GM21528 (cell line): ENCODE results near the gene SPINK8.
"Not testable (repeated sequence)": the region's sequence is repeated elsewhere in the genome, so short reads cannot be mapped to it uniquely, and the experiment has no call there.

Source experiments
- ATAC-seq: cut with Tn5 transposase; IDR thresholded peaks from one replicate; pipeline ENCODE4 v1.9.1; 2021; ENCODE audit warnings: mild to moderate bottlenecking, moderate library complexity; ENCODE audit not compliant: unreplicated experiment, low FRiP score

The SPINK8 gene

DNA sequence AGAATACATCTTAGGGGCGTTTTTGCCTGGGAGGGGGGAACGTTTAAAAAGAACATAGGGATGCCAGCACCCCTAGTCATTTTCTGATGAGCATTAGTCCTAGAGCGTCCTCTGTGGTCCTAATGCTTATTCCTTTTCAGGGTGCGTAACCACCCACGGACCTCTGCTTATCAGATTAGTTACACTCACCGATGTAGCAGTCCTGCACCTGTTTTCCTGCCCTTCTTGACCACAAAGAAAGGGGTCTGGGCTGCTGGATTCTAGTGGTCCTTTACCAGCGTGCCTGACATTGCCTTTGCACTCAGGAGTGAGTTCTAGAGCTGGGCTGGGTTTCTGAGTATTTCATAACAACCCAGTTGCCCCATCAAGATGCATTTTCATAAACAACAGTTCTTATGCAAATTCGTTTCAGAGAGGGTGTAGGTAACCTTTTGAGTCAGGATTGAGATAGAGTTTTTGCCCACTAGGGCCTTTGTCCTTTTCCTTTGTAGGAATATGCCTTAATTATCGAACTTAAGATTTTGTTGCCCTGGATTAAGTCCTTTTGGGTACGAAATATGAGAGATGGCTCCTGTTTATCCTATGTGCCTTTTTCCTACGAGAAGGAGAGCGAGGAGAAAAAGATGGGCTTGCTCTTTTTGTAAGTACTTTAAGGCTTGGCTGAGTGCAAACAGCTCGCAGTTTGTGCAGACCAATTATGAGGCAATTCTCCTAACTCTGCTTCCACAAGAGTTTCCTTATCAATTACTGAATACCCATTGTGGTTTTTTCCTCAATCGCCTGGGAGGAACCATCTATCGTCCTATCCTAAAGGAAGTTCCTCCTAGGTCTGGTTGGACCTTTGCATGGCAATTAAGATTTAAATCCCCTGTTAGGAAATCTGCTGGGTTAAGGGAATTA lies at the start of gene SPINK8:
Gene SPINK8 (minus strand): TSS at position 316 of the 900 bp plus-strand sequence. CDS start 5,320 bp downstream, outside the sequence.
- not testable (repeated sequence) for ATAC-seq

DNA sequence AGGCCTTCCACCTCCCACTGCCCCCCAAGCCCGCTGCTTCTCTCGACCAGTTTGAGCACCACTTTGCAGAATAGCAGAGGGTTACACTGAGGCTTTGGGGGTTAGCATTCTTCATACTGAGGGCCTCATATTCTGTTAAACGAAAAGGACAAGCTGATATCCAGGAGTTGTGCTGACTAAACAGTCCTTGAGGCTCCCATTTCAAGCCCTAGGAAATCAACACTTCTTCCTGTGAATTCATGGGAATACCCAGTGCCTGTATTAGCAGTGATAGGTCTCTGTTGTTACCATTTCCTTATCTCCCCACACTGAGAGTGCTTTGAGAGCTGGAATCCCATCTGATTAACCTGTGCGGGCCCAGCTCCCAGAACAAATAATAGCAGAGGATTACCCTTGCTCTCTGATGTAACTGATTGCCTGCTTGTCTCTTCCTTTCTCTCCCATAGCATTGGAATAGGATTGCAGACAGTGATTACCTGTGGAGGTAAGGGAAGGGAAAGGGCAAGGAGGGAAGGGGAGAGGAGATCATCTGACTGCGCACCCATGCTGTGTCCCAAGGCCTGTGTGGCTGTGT lies 39.5 kb upstream of the SPINK8 start:
- no peak for ATAC-seq

DNA sequence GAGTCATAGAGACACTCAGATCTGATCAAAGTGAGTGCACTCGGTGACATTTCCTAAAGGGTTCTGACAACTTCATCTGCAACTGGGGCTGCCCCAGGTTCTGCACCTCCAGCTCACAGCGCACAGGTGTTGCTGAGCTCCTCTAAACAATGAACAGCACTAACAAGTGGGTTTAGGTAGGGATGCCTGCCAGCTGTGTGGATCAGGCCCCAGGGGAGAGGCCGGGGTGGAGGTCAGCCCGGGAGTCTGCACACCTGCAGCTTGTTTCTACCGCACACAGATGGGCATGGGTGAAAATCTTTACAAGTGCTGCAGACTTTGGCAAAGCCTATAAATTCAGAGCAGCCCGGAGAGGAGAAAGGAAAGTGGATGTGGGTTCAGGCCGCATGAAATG lies 38.9 kb upstream of the SPINK8 start:
- no peak for ATAC-seq

DNA sequence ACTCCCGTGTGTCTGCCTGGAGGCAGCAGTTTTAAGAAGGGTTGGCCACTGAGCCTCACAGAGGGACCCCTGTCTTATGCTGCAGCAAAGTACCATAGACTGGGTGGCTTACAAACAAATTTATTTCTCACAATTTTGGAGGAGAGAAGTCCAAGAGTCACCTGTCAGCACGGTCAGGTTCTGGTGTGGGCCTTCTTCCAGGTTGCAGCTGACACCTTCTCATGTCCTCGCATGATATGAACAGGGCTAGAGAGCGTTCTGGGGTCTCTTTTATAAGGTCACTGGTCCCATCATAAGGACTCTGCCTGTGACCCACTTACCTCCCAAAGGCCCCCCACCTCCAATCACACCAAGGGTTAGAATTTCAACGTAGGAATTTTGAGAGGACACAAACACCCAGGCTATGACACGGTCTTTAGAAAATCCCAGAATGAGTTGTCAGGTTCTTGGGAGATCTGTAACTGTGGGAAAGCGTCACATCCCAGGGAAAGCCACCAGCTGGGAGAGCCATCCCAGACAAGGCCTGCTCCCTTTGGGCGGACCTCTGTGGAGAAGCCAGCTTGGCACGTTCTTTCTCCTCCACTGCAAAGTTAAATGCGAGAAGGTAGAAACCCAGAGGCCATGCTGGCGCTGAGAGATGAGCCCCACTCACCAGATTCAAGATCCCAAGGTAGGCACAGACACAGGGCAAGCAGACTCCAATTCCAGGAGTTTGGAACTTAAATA lies 38.4 kb upstream of the SPINK8 start, which contains the start of gene FBXW12:
Gene FBXW12 (plus strand): TSS at position 569 of the 726 bp plus-strand sequence. CDS start 549 bp downstream, outside the sequence.
- ATAC-seq: no peak

DNA sequence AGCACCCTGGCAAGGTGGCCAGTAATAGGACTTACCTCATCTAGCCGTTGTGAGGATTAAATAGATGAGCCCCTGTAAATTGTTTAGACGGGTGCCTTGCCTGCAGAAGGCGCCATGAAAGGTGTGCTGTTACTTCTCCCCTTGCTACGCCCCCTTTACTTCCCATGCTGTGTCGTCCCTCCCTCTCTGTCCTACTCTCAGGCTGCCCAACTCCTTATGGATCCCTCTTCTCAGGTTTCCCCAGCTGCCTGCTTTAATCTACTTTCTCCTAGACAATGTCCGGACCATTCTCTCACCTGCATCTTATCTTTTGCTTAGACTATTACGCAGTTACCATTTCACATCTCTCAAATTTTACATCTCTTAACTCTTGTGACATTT lies 36.9 kb upstream of the SPINK8 start:
- ATAC-seq: no peak

DNA sequence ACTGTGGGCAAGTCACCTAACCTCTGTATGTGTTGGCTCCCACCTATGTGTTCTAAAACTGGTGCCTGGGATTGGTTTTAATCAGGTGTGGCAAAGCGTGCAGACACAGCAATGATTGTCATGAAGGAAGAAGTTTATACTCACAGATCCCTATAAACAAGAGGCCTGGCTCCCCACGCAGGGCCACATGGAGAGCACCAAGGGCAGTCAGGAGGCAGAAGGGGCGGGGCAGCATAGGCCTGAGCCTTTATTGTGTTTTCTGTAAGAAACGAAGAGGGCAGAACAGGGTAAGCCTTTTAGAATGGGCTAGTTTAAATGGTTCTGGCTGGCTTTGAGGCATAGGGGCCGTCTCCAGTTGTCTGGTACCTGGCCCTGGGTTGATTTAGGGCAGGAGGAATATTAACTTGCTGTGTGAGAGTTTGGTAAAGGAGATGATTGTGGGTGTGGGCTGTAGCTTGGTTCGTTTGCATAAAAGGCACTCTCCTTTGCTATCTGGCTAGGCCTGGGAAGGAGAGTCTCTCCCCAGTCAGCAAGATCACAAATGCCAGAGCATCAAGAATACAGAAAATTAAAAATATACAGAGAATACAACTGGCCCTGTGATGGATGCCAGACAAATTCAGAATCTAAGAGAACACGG lies 36.4 kb upstream of the SPINK8 start:
- ATAC-seq: no peak

DNA sequence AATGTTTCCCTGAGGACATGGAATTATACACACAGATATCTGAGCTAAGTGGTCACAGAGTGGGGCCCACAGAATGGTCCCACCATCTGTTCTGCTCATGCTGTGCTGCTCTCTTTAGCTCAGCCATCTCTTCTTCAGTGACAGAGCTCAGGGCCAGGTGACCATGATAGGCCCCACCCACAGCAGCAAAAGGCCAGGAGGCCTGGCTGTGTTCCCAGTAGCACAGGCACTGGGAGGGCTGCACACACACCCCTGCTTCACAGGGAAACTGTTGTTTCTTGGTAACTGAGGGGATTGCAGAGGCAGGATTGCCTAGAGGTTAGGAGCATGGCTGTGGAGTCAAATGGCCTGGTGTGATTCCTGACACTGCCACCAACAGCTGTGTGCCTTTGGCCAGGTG lies 33.7 kb upstream of the SPINK8 start:
- ATAC-seq: no peak

DNA sequence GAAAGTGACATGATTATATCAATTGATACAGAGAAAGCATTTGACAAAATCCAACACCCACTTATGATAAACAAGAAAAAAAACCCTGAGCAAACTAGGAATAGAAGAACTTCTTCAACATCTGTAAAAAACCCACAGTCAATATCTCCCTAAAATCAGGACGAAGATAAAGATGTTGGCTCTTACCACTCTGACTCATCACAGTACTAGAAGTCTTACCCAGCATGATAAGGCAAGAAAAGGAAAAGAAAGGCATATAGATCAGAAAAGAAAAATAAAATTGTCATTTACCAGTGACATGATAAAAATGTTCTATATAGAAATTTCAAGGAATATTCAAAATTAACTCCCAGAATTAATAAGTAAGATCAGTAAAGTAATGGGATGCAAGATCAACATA lies 31.4 kb upstream of the SPINK8 start:
- ATAC-seq: no peak

DNA sequence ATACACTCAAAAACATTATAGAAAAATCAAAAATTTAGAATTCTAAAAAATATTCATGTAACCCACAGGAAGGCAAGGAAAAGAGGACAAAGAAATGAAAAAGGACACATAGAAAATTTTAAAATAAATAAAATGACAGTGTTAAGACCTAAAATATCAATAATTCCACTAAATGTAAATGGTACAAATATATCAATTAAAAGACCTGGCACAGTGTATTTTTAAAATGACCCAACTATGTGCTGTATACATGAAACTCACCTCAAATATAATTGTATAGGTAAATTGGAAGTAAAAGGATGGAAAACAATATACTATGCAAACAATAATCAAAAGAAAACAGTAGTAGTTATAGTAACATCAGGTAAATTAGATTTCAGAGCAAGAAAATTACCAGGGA lies 28.5 kb upstream of the SPINK8 start:
- no peak for ATAC-seq

DNA sequence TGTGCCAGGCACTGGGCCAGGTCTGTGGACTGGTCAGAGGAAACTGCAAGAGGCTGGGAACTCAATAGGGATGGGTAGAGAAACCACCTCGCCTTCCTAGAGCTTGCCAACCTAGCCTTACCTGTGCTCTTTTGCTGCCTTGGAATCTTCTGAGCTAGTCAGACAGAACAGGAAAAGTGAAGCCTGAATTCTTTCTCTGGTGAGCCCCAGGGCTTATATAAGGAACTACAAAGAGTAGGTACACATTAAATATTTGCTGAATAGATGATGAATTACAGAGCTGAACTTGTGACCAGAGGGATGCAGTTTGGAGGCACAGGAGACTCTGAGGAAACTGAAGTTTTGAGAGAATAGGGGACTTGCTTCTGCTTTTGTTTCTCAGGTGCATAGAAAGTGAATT lies 23.0 kb upstream of the SPINK8 start:
- ATAC-seq: no peak

DNA sequence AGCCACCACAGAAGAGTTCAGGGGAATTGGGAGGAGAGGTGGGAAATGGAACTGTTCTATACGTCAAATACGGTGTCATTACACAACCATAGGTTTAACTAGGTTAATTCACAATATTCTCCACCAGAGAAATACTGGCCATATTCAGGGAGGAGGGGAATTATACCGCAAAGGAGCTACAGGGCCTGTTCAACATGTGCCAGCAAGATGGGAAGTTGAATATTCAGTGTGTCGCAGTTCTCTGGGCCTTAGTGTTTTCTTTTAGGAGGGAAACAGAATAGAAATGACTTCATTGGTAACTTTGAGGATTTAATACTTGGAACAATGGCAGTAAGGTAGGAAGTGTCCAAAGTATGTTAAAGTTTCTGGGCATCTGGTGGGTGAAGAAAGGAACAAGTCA lies 20.5 kb upstream of the SPINK8 start:
- ATAC-seq: no peak

DNA sequence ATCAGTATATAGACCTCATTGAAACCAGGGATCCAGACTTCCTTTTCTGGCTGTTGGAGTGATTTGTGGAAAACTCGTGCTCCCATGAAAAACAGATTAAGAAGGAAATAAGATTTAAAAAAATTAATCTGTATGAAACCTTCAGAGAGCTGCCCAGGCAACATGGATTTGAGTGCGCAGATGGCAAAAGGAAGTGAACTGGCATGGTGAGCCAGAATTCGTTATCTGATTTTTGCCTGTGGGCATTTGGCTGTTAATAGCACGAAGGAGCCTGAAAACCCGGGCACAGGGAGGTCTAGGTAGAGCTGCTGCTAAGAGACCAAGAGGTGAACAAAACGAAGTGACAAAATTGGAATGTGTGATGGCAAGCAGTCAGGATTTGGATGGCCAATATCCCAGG lies 19.1 kb upstream of the SPINK8 start:
- no peak for ATAC-seq

DNA sequence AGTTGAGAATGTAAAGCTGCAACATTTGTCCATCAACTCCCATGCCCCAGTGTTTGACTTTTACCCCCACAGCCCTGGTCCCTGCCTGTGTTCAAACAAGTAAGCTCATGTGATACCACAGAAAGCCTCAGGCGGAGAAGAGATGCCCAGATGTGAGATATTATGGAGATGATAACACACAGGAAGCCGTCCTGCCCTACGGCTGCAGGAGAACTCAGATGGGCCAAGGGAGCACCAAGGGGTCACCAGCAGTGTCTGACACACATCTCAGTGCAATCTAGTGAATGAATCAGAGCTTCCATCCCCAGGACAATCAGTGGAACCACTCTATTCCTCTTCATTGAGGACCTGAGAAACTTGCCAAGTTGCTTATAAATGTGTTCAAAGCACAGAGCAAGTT lies 14.0 kb upstream of the SPINK8 start:
- no peak for ATAC-seq

DNA sequence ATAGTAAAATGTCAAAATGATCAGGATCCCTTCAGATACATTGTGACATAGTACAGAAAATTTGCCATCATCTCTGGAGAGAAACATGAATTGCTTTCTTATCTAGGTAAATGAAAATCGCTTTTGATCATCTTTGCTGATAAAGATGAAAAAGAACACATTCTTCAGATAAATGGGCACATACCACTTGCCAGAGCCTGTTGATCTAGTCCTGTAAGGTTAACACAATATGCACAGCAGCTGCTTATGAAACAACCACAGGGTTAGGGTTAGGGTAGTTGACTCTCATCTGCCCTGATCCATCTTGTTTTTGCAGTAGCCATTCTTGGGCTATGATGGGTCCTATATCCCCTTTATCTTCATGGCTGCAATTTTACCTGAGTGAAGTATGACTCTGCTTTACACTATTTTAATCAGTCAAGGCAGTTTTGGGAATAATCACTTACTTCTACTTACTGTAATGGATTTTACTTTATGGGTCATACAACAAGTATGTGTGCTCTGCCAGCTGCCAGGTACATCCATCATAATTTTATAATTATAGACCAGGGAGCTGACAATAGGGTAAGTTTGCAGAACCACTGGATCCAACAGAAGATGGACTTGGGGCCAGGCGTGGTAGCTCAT lies 12.6 kb upstream of the SPINK8 start:
- no peak for ATAC-seq

DNA sequence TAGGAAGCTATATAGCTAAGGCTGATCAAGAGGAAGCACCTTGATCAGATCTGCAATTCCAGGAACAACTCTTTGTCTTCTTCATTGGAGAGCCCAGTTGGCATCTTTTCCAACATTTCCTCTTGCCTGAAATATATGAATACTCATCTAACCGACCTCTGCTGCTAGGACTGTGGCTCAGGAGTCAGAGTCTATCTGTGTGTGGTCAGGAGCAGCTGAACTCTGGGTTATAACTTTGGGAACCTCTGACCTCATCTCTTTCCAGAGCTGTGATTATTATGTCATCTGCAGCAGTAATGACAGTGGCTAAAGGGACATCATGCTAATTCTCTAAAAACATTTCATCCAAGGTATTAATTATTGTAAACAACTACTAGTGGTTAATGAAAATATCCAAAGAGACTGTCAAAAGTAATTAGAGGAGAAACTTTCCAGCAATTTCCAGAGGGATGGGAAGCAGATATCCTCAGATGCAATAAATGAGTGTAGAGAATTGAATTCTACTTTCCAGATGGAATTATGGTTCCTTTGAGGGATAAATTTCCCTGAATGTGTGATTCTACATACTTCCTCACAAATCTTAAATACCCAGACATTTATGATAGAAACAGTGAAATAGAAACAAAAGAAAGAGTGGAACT lies 11.5 kb upstream of the SPINK8 start:
- ATAC-seq: no peak

DNA sequence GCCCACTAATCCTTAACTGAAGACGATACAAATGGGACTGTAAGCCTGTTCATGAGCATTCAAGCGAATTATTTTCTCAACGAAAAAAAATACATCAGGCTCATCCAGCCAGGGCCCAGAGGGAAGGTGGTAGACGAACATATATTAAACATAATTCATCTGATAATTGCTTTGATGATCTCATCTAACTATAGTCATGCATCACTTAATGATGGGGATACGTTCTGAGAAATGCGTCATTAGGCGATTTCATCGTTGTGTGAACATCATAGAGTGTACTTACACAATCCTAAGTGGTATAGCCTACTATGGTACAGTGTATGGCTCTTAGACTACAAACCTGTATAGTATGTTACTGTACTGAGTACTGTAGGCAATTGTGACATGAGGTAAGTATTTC lies 10.0 kb upstream of the SPINK8 start:
- no peak for ATAC-seq

DNA sequence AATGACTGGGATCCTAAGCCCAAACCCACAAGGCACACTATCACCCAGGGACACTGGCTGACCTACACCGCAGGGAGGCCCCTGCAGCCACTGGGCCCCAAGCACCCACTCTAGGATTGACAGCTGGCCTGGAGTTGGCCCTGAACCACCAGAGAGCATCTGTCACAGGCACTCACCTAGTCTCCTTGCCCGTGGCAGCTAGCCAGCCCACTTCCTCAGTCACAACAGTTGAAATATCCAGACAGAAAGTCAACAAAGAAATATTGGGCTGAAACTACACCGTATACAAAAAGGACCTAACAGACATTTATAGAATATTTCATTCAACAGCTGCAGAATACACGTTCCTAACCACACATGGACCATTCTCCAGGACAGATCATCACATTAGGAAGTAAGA lies 5.2 kb upstream of the SPINK8 start:
- ATAC-seq: no peak

DNA sequence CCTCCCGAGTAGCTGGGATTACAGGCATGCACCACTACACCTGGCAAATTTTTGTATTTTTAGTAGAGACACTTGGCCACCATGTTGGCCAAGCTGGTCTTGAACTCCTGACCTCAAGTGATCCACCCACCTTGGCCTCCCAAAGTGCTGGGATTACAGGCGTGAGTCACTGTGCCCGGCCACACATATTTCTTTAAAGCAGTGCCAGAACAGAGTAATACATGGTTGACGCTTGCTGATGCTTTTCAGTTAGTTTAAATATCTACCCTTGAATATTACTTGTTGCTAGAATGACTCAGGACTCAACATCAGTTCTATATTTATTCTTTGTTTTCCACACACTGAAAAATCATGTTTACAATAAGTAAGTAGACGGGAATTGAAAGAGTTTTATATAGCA lies 4.1 kb upstream of the SPINK8 start:
- not testable (repeated sequence) for ATAC-seq

DNA sequence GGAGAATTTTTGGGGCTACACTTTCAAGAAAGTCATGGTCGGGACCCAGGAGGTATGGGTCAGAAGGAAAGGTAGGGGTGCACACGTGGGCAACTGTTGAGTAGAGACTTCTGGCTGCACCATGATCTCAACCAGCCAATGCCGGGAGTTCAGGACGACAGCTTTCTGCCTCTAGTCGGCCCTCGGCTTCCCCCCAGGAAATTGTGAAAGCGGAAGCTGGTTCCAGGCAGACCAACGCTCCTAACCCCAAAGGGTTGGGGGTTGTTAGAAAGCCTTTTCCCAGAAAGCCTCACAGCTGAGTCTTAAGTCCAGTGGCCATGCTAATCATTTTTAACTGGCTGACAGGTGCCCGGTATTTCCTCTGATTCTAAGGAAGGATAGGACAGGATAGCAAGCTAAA lies 1.8 kb upstream of the SPINK8 start:
- not testable (repeated sequence) for ATAC-seq

DNA sequence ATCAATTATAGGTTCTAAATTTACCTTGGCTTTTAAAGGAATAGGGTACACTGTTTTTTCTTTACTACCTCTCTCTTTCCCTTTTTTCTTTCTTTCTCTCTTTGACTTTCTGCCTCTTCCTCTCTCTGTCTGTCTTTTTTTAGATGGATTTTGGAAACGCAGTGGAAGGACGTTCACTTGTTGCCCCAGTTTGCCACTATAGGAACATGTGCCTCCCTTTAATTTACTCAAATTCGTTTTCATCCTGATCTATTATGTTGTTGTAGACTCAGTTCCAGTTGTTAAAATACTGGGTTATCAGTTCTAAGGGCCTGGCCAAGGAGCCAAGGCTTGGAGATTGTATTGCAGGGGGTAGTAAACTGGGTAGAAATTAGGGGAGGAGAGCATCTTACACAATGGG lies 1.1 kb upstream of the SPINK8 start:
- ATAC-seq: no peak
